Naive thymus-derived CD4-positive, alpha-beta T cell (primary cell): ENCODE results near the gene OPN4. TPM values are rescaled to one million over a fixed set of nuclear protein-coding genes. Genes with fewer than 3 reads are reported as not detected.

Experiments used
- ATAC-seq: fragments of 150-1000 bp; cut with Tn5 transposase; 2 replicates; pipeline ENCODE4 v1.10.0; 2021; ENCODE audit warnings: mild to moderate bottlenecking, moderate library complexity
- CTCF ChIA-PET: fragments of 350-600 bp; sonication (Branson Sonifier 250); formaldehyde crosslinking; loops from one replicate; lab custom pipeline; 2021; ENCODE audit warnings: antibody characterized with exemption; lab: Charles Lee
- POLR2A ChIA-PET: fragments of 350-600 bp; sonication (Branson Sonifier 250); formaldehyde crosslinking; loops from one replicate; lab custom pipeline; 2021; ENCODE audit warnings: antibody characterized with exemption, inconsistent platforms; lab: Charles Lee
- DNase-seq, 9 donors: peaks; one replicate each; pipeline versions ENCODE4 v3.0.0 to v3.0.0-alpha.2; 2020 to 2022; ENCODE audit warnings: mixed read lengths in 1 of 9
- H3K27ac ChIP-seq: one replicate; pipeline ENCODE4 v1.7.0; 2013; ENCODE audit warnings: mild to moderate bottlenecking, low read depth, low read length, moderate library complexity
- H3K27me3 ChIP-seq, 2 donors: one replicate each; pipeline ENCODE4 v1.7.0; 2013; ENCODE audit warnings: low read length in 2 of 2, mild to moderate bottlenecking in 2 of 2, moderate library complexity in 2 of 2; ENCODE audit not compliant: control insufficient read depth in 2 of 2, insufficient read depth in 2 of 2
- H3K36me3 ChIP-seq, 3 experiments: 1 replicate in 2 of 3; 2 replicates in 1 of 3; pipeline ENCODE4 v1.7.0; 2013; ENCODE audit warnings: low read length in 3 of 3, mild to moderate bottlenecking in 3 of 3, moderate library complexity in 1 of 3; ENCODE audit not compliant: insufficient read depth in 3 of 3, control insufficient read depth in 2 of 3
- H3K4me1 ChIP-seq, 2 donors: one replicate each; pipeline ENCODE4 v1.7.0; 2013; ENCODE audit warnings: low read length in 2 of 2, mild to moderate bottlenecking in 2 of 2, moderate library complexity in 1 of 2; ENCODE audit not compliant: control insufficient read depth in 2 of 2, insufficient read depth in 2 of 2
- H3K4me3 ChIP-seq: 2 replicates; pipeline ENCODE4 v1.7.0; 2013; ENCODE audit warnings: mild to moderate bottlenecking, low read length
- H3K9me3 ChIP-seq, 3 experiments: 1 replicate in 2 of 3; 2 replicates in 1 of 3; pipeline ENCODE4 v1.7.0; 2013; ENCODE audit warnings: low read length in 3 of 3; ENCODE audit not compliant: control insufficient read depth in 2 of 3
- H3K27ac Mint-ChIP-seq, 9 donors: one replicate each; pipeline ENCODE4 v1.8.0; 2020 to 2022; ENCODE audit warnings: mixed read lengths in 9 of 9, mild to moderate bottlenecking in 8 of 9, moderate library complexity in 5 of 9, inconsistent platforms in 2 of 9
- H3K27me3 Mint-ChIP-seq, 5 donors: one replicate each; pipeline ENCODE4 v1.8.0; 2021 to 2022; ENCODE audit warnings: mixed read lengths in 5 of 5, mild to moderate bottlenecking in 1 of 5
- H3K36me3 Mint-ChIP-seq, 5 donors: one replicate each; pipeline ENCODE4 v1.8.0; 2020 to 2022; ENCODE audit warnings: mixed read lengths in 5 of 5, mild to moderate bottlenecking in 3 of 5, inconsistent platforms in 1 of 5
- H3K4me1 Mint-ChIP-seq, 7 donors: one replicate each; pipeline ENCODE4 v1.8.0; 2020 to 2022; ENCODE audit warnings: mixed read lengths in 7 of 7, mild to moderate bottlenecking in 3 of 7, inconsistent platforms in 1 of 7
- H3K4me3 Mint-ChIP-seq, 10 donors: one replicate each; pipeline ENCODE4 v1.8.0; 2020 to 2022; ENCODE audit warnings: mild to moderate bottlenecking in 10 of 10, mixed read lengths in 10 of 10, moderate library complexity in 6 of 10, inconsistent platforms in 2 of 10
- H3K9me3 Mint-ChIP-seq, 11 donors: one replicate each; pipeline ENCODE4 v1.8.0; 2020 to 2022; ENCODE audit warnings: mixed read lengths in 11 of 11, mild to moderate bottlenecking in 4 of 11, inconsistent platforms in 1 of 11, moderate library complexity in 1 of 11
- intact Hi-C, 2 donors: fragments of 100-400 bp; cut with micrococcal nuclease; formaldehyde crosslinking; loops; one replicate each; pipeline ENCODE4 v1.15.1; 2023
- polyA plus RNA-seq, 2 donors: library from polyadenylated mRNA; unstranded; fragments of 300-500 nt; fragmentation: Illumina TruSeq; gene quantifications; one replicate each; pipeline ENCODE4 v1.2.3, GENCODE V29; 2021
- total RNA-seq, 6 experiments: library from RNA in 5 of 6; stranded (reverse) in 5 of 6; gene quantifications; 1 replicate in 5 of 6; 2 replicates in 1 of 6; pipeline ENCODE4 v1.2.3 and lab custom pipeline; 2021 to 2026

The OPN4 gene
- total and polyA plus RNA-seq, 7 experiments from 2014 or later, result not detected

DNA sequence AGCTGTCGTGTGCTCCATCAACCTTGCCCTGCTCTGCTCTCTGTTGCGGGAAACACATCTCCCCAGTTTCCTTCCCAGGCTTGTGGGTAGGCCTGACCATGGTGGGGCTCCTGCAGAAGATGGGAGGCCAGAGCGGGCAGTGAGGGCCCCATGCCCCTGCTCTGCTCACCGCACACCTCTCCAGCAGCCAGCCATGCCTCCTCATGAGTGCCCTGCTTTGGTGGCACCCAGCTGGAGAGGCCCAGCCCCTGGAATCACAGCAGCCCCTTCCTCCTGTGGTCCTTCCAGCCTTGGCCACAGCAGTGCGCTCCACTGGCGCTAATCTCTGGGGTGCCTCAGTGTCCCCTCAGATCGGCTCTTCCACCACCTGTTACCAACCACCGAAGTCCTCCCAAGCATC lies 4.2 kb upstream of the OPN4 start:
- ChIA-PET POLR2A (no interaction called here), CTCF (no interaction called here)
- H3K27ac Mint-ChIP-seq, result no peak overlapping the region
- no peak overlapping the region for H3K4me3 Mint-ChIP-seq
- peak in 1 of 9 donors; percentile 13 for DNase-seq
- H3K4me1 ChIP-seq, result no peaks in the 10 kb centered on the region
- H3K27me3 ChIP-seq, result no peaks in the 10 kb centered on the region
- H3K9me3 ChIP-seq, result no peaks in the 10 kb centered on the region
- no peaks in the 10 kb centered on the region for H3K9me3 Mint-ChIP-seq
- no peak for ATAC-seq
- no peaks in the 10 kb centered on the region for H3K36me3 Mint-ChIP-seq
- H3K4me1 Mint-ChIP-seq, result peaks cover 0 to 5% (median 0%) of the 10 kb centered on the region in 7 donors
- H3K36me3 ChIP-seq, result no peaks in the 10 kb centered on the region
- no peak overlapping the region for H3K27ac ChIP-seq
- no peak overlapping the region for H3K4me3 ChIP-seq
- intact Hi-C loops, result no loop called here
- no peaks in the 10 kb centered on the region for H3K27me3 Mint-ChIP-seq

DNA sequence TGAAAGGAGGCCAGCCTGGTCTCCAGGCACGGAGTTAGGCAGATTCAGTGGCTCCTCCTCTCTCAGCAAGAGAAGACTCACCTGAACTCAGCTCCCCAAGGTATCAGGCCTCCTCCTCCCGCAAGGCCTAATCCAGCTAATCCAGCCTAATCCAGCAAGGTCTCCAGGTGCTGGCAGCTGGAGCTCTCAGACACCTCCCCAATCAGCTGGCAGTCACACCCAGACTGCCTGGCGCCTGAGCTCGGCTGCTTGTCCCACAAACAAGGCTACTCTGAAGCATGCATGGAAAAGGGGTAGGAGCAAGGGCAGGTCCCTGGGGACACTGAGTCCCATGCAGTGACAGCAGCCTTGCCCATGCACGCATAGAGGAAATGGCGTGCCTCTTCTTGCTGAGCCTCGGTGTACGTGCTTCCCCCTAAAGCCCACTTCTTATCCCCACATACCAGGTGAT lies 3.3 kb upstream of the OPN4 start:
- Histone ChIP-seq H3K36me3 (no peaks in the 10 kb centered on the region), H3K9me3 (no peaks in the 10 kb centered on the region), H3K27me3 (no peaks in the 10 kb centered on the region), H3K4me1 (no peaks in the 10 kb centered on the region), H3K27ac (no peak overlapping the region), H3K4me3 (no peak overlapping the region)
- H3K4me1 Mint-ChIP-seq, result peaks cover 0 to 5% (median 0%) of the 10 kb centered on the region in 7 donors
- no peaks in the 10 kb centered on the region for H3K27me3 Mint-ChIP-seq
- ChIA-PET CTCF (no interaction called here), POLR2A (no interaction called here)
- no peak for ATAC-seq
- intact Hi-C loops, result no loop called here
- H3K9me3 Mint-ChIP-seq, result no peaks in the 10 kb centered on the region
- no peak overlapping the region for H3K27ac Mint-ChIP-seq
- H3K4me3 Mint-ChIP-seq, result no peak overlapping the region
- DNase-seq, result peak in 1 of 9 donors; percentile 14
- H3K36me3 Mint-ChIP-seq, result no peaks in the 10 kb centered on the region

- Mint-ChIP-seq H3K36me3 (no peaks in the 10 kb centered on the region), H3K4me3 (no peak overlapping the region), H3K4me1 (peaks cover 0 to 5% (median 0%) of the 10 kb centered on the region in 7 donors), H3K9me3 (no peaks in the 10 kb centered on the region), H3K27ac (peak overlapping the region in 1 of 9 donors; percentile 69), H3K27me3 (no peaks in the 10 kb centered on the region)
- Histone ChIP-seq H3K36me3 (no peaks in the 10 kb centered on the region), H3K4me1 (no peaks in the 10 kb centered on the region), H3K4me3 (no peak overlapping the region), H3K9me3 (no peaks in the 10 kb centered on the region), H3K27ac (no peak overlapping the region), H3K27me3 (no peaks in the 10 kb centered on the region)
- intact Hi-C loops, result no loop called here
- ATAC-seq, result no peak
- CTCF ChIA-PET, result no interaction called here
- POLR2A ChIA-PET, result no interaction called here
- DNase-seq, result peak in 1 of 9 donors; percentile 12
Observed at GRCh38 chr10:86651631-86652331, 2.6 kb upstream of the OPN4 start.

DNA sequence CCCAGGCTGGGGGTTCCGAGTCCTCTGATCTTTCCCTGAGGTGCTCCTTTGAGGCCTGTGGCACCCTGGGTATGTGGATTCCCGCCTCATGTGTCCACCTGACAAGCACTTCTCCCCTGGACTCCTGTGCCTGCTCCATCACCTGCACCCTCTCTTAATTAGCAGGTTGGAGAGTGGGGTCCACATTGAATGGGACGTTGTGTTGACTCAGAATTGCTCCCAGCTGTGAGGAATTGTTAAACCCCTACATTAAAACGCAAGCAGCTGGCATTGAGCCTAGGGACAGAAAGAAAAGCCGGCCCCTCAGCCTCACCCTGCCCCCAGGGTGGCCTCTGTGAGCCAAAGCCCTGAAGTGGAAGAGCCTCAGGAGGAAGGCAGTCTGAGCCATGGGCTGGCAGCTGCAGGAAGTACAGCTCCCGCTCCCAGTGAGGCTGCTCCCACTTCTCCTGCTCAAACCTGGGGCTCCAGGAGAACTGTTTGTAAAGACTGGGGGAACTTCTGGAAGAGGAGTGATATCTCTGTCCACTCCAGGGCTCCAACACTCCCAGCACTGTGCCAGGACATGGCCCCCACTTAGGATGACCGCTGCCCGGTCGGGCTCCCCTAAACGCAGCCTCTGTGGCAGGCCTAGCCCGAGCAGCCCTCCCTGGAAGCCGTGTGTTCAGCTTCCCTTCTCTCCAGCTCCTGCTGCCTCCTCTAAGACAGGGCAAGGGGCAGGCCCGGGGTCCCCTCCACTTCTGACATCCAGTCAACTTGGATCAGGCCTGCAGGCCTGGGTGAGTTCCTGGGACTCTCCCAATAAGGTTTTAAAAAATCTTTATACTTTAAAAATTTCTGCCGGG lies 1.8 kb upstream of the OPN4 start:
- H3K9me3 Mint-ChIP-seq, result no peaks in the 10 kb centered on the region
- peaks cover 0 to 6% (median 0%) of the 10 kb centered on the region in 5 donors for H3K27me3 Mint-ChIP-seq
- Histone ChIP-seq H3K36me3 (no peaks in the 10 kb centered on the region), H3K27ac (no peak overlapping the region), H3K4me1 (no peaks in the 10 kb centered on the region), H3K27me3 (no peaks in the 10 kb centered on the region), H3K9me3 (no peaks in the 10 kb centered on the region), H3K4me3 (no peak overlapping the region)
- ATAC-seq, result no peak
- H3K27ac Mint-ChIP-seq, result no peak overlapping the region
- no peak overlapping the region for H3K4me3 Mint-ChIP-seq
- ChIA-PET POLR2A (no interaction called here), CTCF (no interaction called here)
- peaks cover 0 to 5% (median 0%) of the 10 kb centered on the region in 7 donors for H3K4me1 Mint-ChIP-seq
- peak in 1 of 9 donors; percentile 0 for DNase-seq
- H3K36me3 Mint-ChIP-seq, result no peaks in the 10 kb centered on the region
- intact Hi-C loops, result no loop called here

GRCh38 chr10:86653379-86653778 lies 968 bp upstream of the OPN4 start:
- H3K27me3 Mint-ChIP-seq, result peaks cover 0 to 6% (median 0%) of the 10 kb centered on the region in 5 donors
- H3K9me3 ChIP-seq, result no peaks in the 10 kb centered on the region

DNA sequence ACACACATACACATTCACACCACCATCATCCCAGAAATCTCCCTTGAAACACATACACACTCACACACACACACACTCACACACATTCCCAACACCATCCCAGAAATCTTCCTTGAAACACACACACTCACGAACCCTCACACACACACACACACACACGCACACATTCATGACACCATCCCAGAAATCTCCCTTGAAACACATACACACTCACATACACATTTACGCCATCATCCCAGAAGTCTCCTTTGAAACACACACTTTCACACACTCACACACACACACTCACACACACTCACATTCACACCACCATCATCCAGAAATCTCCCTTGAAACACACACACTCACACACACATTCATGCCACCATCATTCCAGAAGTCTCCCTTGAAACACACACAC lies 360 bp upstream of the OPN4 start:
- H3K27me3 Mint-ChIP-seq, result peaks cover 0 to 6% (median 0%) of the 10 kb centered on the region in 5 donors
- H3K9me3 ChIP-seq, result no peaks in the 10 kb centered on the region
- ATAC-seq (no peak), DNase-seq (no peak)
- H3K27me3 ChIP-seq, result no peaks in the 10 kb centered on the region
- H3K4me1 Mint-ChIP-seq, result peaks cover 0 to 5% (median 0%) of the 10 kb centered on the region in 7 donors
- ChIA-PET CTCF (no interaction called here), POLR2A (no interaction called here)
- no peaks in the 10 kb centered on the region for H3K9me3 Mint-ChIP-seq
- H3K4me1 ChIP-seq, result no peaks in the 10 kb centered on the region
- no peak overlapping the region for H3K27ac Mint-ChIP-seq
- no peaks in the 10 kb centered on the region for H3K36me3 ChIP-seq
- H3K27ac ChIP-seq, result no peak overlapping the region
- no peaks in the 10 kb centered on the region for H3K36me3 Mint-ChIP-seq
- intact Hi-C loops, result no loop called here
- no peak overlapping the region for H3K4me3 ChIP-seq
- no peak overlapping the region for H3K4me3 Mint-ChIP-seq

More at GRCh38 chr10:86653379-86653778, 968 bp upstream of the OPN4 start:
- H3K4me1 ChIP-seq, result no peaks in the 10 kb centered on the region
- DNase-seq, result no peak
- no peak overlapping the region for H3K27ac Mint-ChIP-seq
- H3K4me1 Mint-ChIP-seq, result peaks cover 0 to 5% (median 0%) of the 10 kb centered on the region in 7 donors
- H3K9me3 Mint-ChIP-seq, result no peaks in the 10 kb centered on the region
- no peak overlapping the region for H3K4me3 Mint-ChIP-seq
- ATAC-seq, result no peak
- no peaks in the 10 kb centered on the region for H3K36me3 Mint-ChIP-seq
- ChIA-PET CTCF (no interaction called here), POLR2A (no interaction called here)
- H3K27me3 ChIP-seq, result no peaks in the 10 kb centered on the region
- H3K4me3 ChIP-seq, result no peak overlapping the region
- intact Hi-C loops, result no loop called here
- no peak overlapping the region for H3K27ac ChIP-seq
- no peaks in the 10 kb centered on the region for H3K36me3 ChIP-seq
